H1 (cell line): ENCODE results near the gene ARHGEF16. TPM values are rescaled to one million over a fixed set of nuclear protein-coding genes. Genes with fewer than 3 reads are reported as not detected.

Source experiments
- CTCF ChIA-PET: fragments of 300-600 bp; sonication (Branson Sonifier 250); formaldehyde crosslinking; loops from one replicate; lab custom pipeline; 2021; ENCODE audit not compliant: partially characterized antibody; lab: Charles Lee
- POLR2A ChIA-PET: fragments of 300-600 bp; sonication (Branson Sonifier 250); formaldehyde crosslinking; loops from one replicate; lab custom pipeline; 2021; ENCODE audit warnings: inconsistent platforms; ENCODE audit not compliant: partially characterized antibody; lab: Charles Lee
- DNase-seq, 2 experiments: peaks; one replicate each; pipeline versions ENCODE4 v3.0.0 to v3.0.0-alpha.2; 2010 to 2022; ENCODE audit warnings: low spot score in 2 of 2, low read depth in 1 of 2, mixed read lengths in 1 of 2
- FAIRE-seq: peaks from 2 replicates; lab custom pipeline; 2011; peaks lifted over from hg19 to GRCh38; lab: Jason Lieb, UNC
- H2AFZ ChIP-seq: 2 replicates; pipeline ENCODE4 v1.8.1; 2012; ENCODE audit warnings: low read length, inconsistent platforms
- H2AK5ac ChIP-seq: 2 replicates; pipeline ENCODE4 v1.6.1; 2013; ENCODE audit warnings: low read depth, low read length
- H2BK120ac ChIP-seq: replicated peaks from 2 replicates; pipeline ENCODE3; 2013; ENCODE audit warnings: low read depth, low read length, inconsistent platforms
- H2BK12ac ChIP-seq: 2 replicates; pipeline ENCODE4 v1.6.1; 2013; ENCODE audit warnings: low read depth, low read length
- H2BK15ac ChIP-seq: 2 replicates; pipeline ENCODE4 v1.6.1; 2013; ENCODE audit warnings: low read length
- H2BK20ac ChIP-seq: 2 replicates; pipeline ENCODE4 v1.6.1; 2013; ENCODE audit warnings: low read length
- H2BK5ac ChIP-seq: 2 replicates; pipeline ENCODE4 v1.6.1; 2013; ENCODE audit warnings: low read depth, low read length
- H3K14ac ChIP-seq: 2 replicates; pipeline ENCODE4 v1.6.1; 2013; ENCODE audit warnings: inconsistent platforms; ENCODE audit not compliant: insufficient read length
- H3K18ac ChIP-seq: 2 replicates; pipeline ENCODE4 v1.6.1; 2013; ENCODE audit warnings: low read length; ENCODE audit errors: extremely low read depth
- H3K23ac ChIP-seq: 2 replicates; pipeline ENCODE4 v1.6.1; 2013; ENCODE audit warnings: inconsistent platforms; ENCODE audit not compliant: insufficient read length
- H3K23me2 ChIP-seq: 2 replicates; pipeline ENCODE4 v1.6.1; 2013; ENCODE audit warnings: low read depth, low read length
- H3K27ac ChIP-seq: 2 replicates; pipeline ENCODE4 v1.6.1; 2011; ENCODE audit warnings: low read depth, low read length, inconsistent platforms
- H3K27me3 ChIP-seq, 4 experiments: replicated peaks in 1 of 4; 1 replicate in 1 of 4; 2 replicates in 3 of 4; pipeline versions ENCODE4 v1.6.1 to v1.8.1; 2011 to 2013; ENCODE audit warnings: low read length in 3 of 4, mild to moderate bottlenecking in 3 of 4, inconsistent platforms in 2 of 4, mixed read lengths in 2 of 4, moderate library complexity in 1 of 4; ENCODE audit not compliant: control insufficient read depth in 3 of 4, insufficient read depth in 3 of 4; ENCODE audit errors: extremely low read depth in 1 of 4
- H3K36me3 ChIP-seq, 4 experiments: 2 replicates each; pipeline versions ENCODE4 v1.6.1 to v1.8.1; 2011 to 2013; ENCODE audit warnings: mild to moderate bottlenecking in 4 of 4, low read length in 3 of 4, moderate library complexity in 2 of 4, control low read depth in 1 of 4, inconsistent platforms in 1 of 4; ENCODE audit not compliant: insufficient read depth in 4 of 4, control insufficient read depth in 2 of 4
- H3K4ac ChIP-seq: replicated peaks from 2 replicates; pipeline ENCODE3; 2013; ENCODE audit warnings: low read length, low read depth, mixed read lengths, inconsistent platforms; ENCODE audit not compliant: insufficient read length
- H3K4me1 ChIP-seq, 4 experiments: replicated peaks in 1 of 4; 1 replicate in 1 of 4; 2 replicates in 3 of 4; pipeline versions ENCODE4 v1.6.1 to v1.8.1; 2011 to 2013; ENCODE audit warnings: low read length in 3 of 4, inconsistent platforms in 2 of 4, mixed read lengths in 1 of 4; ENCODE audit not compliant: insufficient read depth in 4 of 4, control insufficient read depth in 3 of 4
- H3K4me2 ChIP-seq, 2 experiments: 2 replicates each; pipeline versions ENCODE4 v1.6.1 to v1.8.1; 2011 to 2013; ENCODE audit warnings: low read depth in 2 of 2, low read length in 2 of 2, control low read depth in 1 of 2, inconsistent platforms in 1 of 2, mild to moderate bottlenecking in 1 of 2; ENCODE audit not compliant: insufficient read depth in 1 of 2
- H3K4me3 ChIP-seq, 4 experiments: fragments of 200-600, 300-600 bp in 1 of 4; sonication (generic), shearing (Covaris generic), sonication (Bioruptor Twin) in 1 of 4; 2 replicates each; pipeline versions ENCODE4 v1.5.1 to v1.8.1; 2011 to 2016; ENCODE audit warnings: low read length in 4 of 4, low read depth in 3 of 4, control low read depth in 2 of 4, inconsistent platforms in 2 of 4, mild to moderate bottlenecking in 2 of 4, mixed read lengths in 1 of 4, moderate library complexity in 1 of 4; ENCODE audit not compliant: insufficient read depth in 2 of 4; ENCODE audit errors: extremely low read depth in 1 of 4
- H3K56ac ChIP-seq: replicated peaks from 2 replicates; pipeline ENCODE3; 2013; ENCODE audit warnings: low read depth, mild to moderate bottlenecking, mixed read lengths, low read length, inconsistent platforms; ENCODE audit not compliant: insufficient read length
- H3K79me1 ChIP-seq: 2 replicates; pipeline ENCODE4 v1.6.1; 2013; ENCODE audit warnings: low read depth, low read length, control low read depth
- H3K79me2 ChIP-seq, 2 experiments: 2 replicates each; pipeline versions ENCODE4 v1.6.1 to v1.8.1; 2012 to 2013; ENCODE audit warnings: low read length in 2 of 2, mild to moderate bottlenecking in 2 of 2, inconsistent platforms in 1 of 2; ENCODE audit not compliant: insufficient read depth in 2 of 2, control insufficient read depth in 1 of 2
- H3K9ac ChIP-seq, 4 experiments: replicated peaks in 1 of 4; 1 replicate in 1 of 4; 2 replicates in 3 of 4; pipeline versions ENCODE4 v1.6.1 to v1.8.1; 2011 to 2013; ENCODE audit warnings: low read depth in 3 of 4, low read length in 3 of 4, control low read depth in 2 of 4, mild to moderate bottlenecking in 2 of 4, moderate library complexity in 2 of 4, inconsistent platforms in 1 of 4; ENCODE audit errors: extremely low read depth in 1 of 4
- H3K9me3 ChIP-seq, 2 experiments: 2 replicates each; pipeline versions ENCODE4 v1.6.1 to v1.8.1; 2012 to 2013; ENCODE audit warnings: mild to moderate bottlenecking in 2 of 2, moderate library complexity in 2 of 2, control low read depth in 1 of 2, inconsistent platforms in 1 of 2, low read depth in 1 of 2, low read length in 1 of 2, mixed read lengths in 1 of 2; ENCODE audit not compliant: insufficient read depth in 2 of 2
- H4K20me1 ChIP-seq, 2 experiments: replicated peaks in 1 of 2; 2 replicates each; pipeline versions ENCODE3 to v1.8.1; 2011 to 2013; ENCODE audit warnings: inconsistent platforms in 2 of 2, low read length in 2 of 2, mild to moderate bottlenecking in 1 of 2; ENCODE audit not compliant: insufficient read depth in 2 of 2, control insufficient read depth in 1 of 2
- H4K5ac ChIP-seq: 2 replicates; pipeline ENCODE4 v1.6.1; 2013; ENCODE audit warnings: low read length, low read depth, mixed read lengths, inconsistent platforms; ENCODE audit not compliant: insufficient read length
- H4K8ac ChIP-seq: 2 replicates; pipeline ENCODE4 v1.8.0; 2013; ENCODE audit warnings: mild to moderate bottlenecking, moderate library complexity, low read length, inconsistent platforms; ENCODE audit not compliant: insufficient read depth; ENCODE audit errors: extremely low read depth
- H4K91ac ChIP-seq: replicated peaks from 2 replicates; pipeline ENCODE3; 2013; ENCODE audit warnings: low read length, mixed read lengths, inconsistent platforms; ENCODE audit not compliant: insufficient read length
- ASH2L ChIP-seq: fragments of 200-600, 300-600 bp; sonication (generic); IDR thresholded peaks from one replicate; pipeline ENCODE4 v1.7.1; 2017; ENCODE audit warnings: low read length
- CHD1 ChIP-seq: IDR thresholded peaks from 2 replicates; pipeline ENCODE4 v1.6.1; 2012; ENCODE audit warnings: low read depth, low read length, improper control_type of control experiment
- CREB1 ChIP-seq: IDR thresholded peaks from 2 replicates; pipeline ENCODE4 v1.6.1; 2012; ENCODE audit warnings: inconsistent platforms
- HDAC6 ChIP-seq: IDR thresholded peaks from one replicate; pipeline ENCODE4 v1.7.1; 2012; ENCODE audit warnings: low read depth, mild to moderate bottlenecking, inconsistent platforms, low read length, moderate library complexity
- KDM4A ChIP-seq: IDR thresholded peaks from one replicate; pipeline ENCODE4 v1.7.1; 2012; ENCODE audit warnings: low read depth, mild to moderate bottlenecking, moderate library complexity, low read length, inconsistent platforms; ENCODE audit not compliant: severe bottlenecking
- RNF2 ChIP-seq: fragments of 200-900, 300-1000 bp; sonication (generic); IDR thresholded peaks from 2 replicates; pipeline ENCODE4 v1.7.1; 2016; ENCODE audit warnings: borderline replicate concordance, low read depth, mild to moderate bottlenecking, antibody characterized with exemption, low read length; ENCODE audit not compliant: poor library complexity, severe bottlenecking; ENCODE audit errors: missing control alignments
- WGBS, 2 experiments: shearing (Covaris generic) in 1 of 2; methylation state at CpG; one replicate each; pipeline versions ENCODE4 v1.1.6 to v1.1.7; 2013 to 2015; ENCODE audit warnings: low lambda C conversion rate in 2 of 2, mixed read lengths in 2 of 2, inconsistent platforms in 1 of 2, low coverage in 1 of 2, missing lambda C conversion rate in 1 of 2; ENCODE audit not compliant: insufficient replicate concordance in 2 of 2, insufficient coverage in 1 of 2, insufficient read length in 1 of 2; ENCODE audit errors: extremely low coverage in 1 of 2, missing lambda C conversion rate in 1 of 2; 5-methylcytosine and 5-hydroxymethylcytosine counted together
- polyA plus RNA-seq, 7 experiments: library from polyadenylated mRNA; depleted of rRNA in 3 of 7; stranded (reverse) in 5 of 7; unstranded in 2 of 7; fragments of >200 nt in 5 of 7; fragments of 200-250 nt in 2 of 7; gene quantifications; 1 replicate in 5 of 7; 2 replicates in 1 of 7; 4 replicates in 1 of 7; pipeline versions ENCODE4 v1.2.1 to v1.2.3, GENCODE V29; 2011 to 2013; ENCODE audit warnings: missing spikeins in 2 of 7, mixed read lengths in 2 of 7
- total RNA-seq: library from RNA; stranded (reverse); fragmentation: NEBNext Ultra II Directional; extraction: Animal tissue kit (Norgen Biotek cat#: 25700); gene quantifications from 2 replicates; pipeline ENCODE4 v1.2.1, GENCODE V29; 2021

Gene ARHGEF16
- total and polyA plus RNA-seq, 2 of the 8 experiments (the other 6 are each of a cell fraction or from before 2014, with no cell fraction given) = 18.3 to 20.7 TPM

- Histone ChIP-seq H3K36me3 (no peaks in the 10 kb centered on the region), H4K8ac (peak overlapping the region; percentile 19; the same call in 1 of the 2 replicates), H3K18ac (no peak overlapping the region), H3K79me2 (no peaks in the 10 kb centered on the region), H3K4ac (no peak overlapping the region), H4K91ac (no peak overlapping the region), H3K79me1 (no peaks in the 10 kb centered on the region), H4K5ac (no peak overlapping the region), H3K23me2 (no peaks in the 10 kb centered on the region), H3K9ac (no peak overlapping the region), H2BK20ac (no peak overlapping the region), H3K27ac (no peak overlapping the region), H2AK5ac (no peak overlapping the region), H3K56ac (no peak overlapping the region), H2BK12ac (no peak overlapping the region), H2AFZ (no peak overlapping the region), H3K4me1 (no peaks in the 10 kb centered on the region), H2BK120ac (no peak overlapping the region), H3K27me3 (no peaks in the 10 kb centered on the region), H3K14ac (no peak overlapping the region), H3K4me2 (no peak overlapping the region), H2BK5ac (no peak overlapping the region), H2BK15ac (no peak overlapping the region), H3K9me3 (no peaks in the 10 kb centered on the region), H4K20me1 (peaks cover 0 to 12% of the 10 kb centered on the region in 2 experiments), H3K23ac (no peak overlapping the region), H3K4me3 (no peak overlapping the region)
- CTCF ChIA-PET = interaction anchor here (1.2 to 4.6 kb wide), 4 partner anchors 10 to 110 kb away, joined by 3 to 29 read pairs (median 10); no protein-coding TSS in a partner anchor
- DNase-seq (no peak), FAIRE-seq (no peak)
- WGBS, 2 experiments = 95% methylated on average over 21 of the region's 33 CpGs; no CpG with 5 or more reads in 1 of the 2 experiments
- POLR2A ChIA-PET = no interaction called here
- TF ChIP-seq CHD1 = no peak
- no peak for TF ChIP-seq ASH2L
- no peak for TF ChIP-seq RNF2
- no peak for TF ChIP-seq CREB1
- TF ChIP-seq HDAC6 = no peak
- TF ChIP-seq KDM4A = no peak
Measured at GRCh38 chr1:3508757-3509415, 54.4 kb downstream of the ARHGEF16 start.
